Activated effector memory CD4-positive, alpha-beta T cell treated with Interleukin-2 at 50 U/mL for 16 hours (primary cell): ENCODE results near the gene ANKH.

ENCODE experiments used
- DNase-seq: peaks from one replicate; pipeline ENCODE4 v3.0.0-alpha.2; 2020

The ANKH gene

DNA sequence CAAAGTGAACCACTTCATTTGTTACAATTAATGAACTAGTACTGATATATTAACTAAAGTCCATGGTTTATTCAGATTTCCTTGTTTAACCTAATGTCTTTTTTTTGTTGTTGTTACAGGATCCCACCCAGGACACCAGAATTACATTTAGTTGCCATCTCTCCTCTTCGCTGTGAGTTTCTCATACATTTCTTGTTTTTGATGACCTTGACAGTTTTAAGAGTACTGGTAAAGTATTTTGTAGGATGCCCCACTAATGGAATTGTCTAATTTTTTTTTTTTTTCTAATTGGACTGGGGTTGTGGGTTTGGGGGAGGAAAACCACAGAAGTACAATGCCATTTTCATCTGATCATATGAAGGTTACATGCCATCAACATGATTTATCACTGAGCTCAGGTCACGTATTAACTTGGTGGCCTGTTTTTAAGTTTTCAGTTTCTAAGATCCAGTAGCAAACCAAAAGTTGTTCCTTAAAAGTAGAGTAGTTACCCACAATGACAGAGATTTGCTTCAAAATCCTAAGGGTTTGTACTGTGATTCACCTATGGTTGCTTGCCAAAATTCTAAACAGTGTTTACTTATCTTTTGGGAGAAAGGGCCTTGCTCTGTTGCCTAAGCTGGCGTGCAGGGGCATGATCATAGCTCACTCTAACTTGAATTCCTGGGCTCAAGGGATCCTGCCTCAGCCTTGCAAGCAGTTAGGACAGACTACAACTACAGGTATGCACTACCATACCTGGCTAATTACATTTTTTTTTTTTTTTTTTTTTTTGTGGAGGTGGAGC, 211.6 kb downstream of the ANKH start:
- no peak for DNase-seq

- DNase-seq, result no peak
These were observed 214.7 kb downstream of the ANKH start for GRCh38 chr5:14656898-14657297.

DNA sequence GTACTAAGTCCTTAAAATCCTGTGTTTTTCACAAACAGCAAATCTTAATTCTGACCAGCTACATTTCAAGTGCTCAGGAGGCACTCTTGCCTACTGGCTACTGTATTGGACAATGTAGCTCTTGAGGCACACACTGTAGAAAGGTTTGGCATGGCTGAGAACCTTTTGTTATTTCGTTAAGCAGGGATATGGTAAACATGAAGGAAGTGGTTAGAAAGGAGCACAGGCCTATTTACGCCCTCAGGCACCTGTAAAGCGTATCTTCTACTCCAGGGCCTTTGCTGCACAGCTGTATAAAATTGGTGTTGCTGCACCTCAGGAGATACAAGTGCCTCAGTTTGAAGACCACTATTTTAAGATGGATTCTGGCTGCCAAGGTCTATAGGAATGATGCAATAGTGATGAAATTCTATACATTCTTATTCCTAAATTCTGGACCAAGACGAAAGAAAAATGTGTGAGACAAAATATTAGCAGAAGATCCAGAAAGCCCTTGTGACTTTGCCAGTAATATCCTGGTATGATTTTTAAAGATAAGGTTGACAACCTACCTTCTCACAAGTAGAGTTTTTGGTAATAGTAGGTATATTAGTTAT, 216.3 kb downstream of the ANKH start:
- no peak for DNase-seq
